ENCODE data around the gene GLRA1.

Gene GLRA1

DNA sequence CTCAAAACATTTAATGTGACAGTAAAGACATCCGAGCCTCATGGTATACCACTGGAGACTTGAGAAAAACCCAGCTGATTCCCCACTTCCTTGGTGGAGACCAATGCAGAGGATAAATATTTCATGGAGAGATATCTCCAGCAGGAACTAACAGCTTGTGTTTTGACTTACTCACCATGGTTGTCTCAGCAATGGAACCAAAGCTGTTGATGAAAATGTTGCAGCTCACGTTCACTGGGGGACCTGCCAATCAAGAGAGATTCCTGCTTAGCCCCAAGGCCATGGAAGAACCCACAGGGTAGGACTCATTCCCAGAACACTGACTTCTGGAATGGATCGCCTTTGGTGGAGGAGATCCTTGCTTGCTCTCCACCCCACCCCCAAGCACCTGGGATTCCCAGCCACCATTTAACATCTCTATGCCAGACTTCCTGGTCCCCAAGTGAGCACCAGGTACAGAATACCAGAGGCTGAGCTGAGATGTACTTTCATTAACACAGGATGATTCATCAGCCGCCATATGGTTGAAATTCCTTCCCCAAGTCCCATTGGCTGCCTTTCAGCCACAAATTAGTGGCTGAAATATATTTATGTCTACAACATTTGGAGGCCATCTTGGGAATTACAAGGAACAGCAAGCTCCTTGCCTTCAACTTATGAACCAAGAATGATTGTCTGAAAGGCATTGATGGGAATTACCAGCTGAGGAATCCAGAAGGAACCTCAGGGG is 37.9 kb downstream of the GLRA1 start:
- H2BK5ac ChIP-seq (ENCODE audit: low read depth, low read length, poor library complexity, severe bottlenecking): no peak overlapping the region
- no peak overlapping the region for H2AFZ ChIP-seq (ENCODE audit: low read depth, low read length)
- no peaks in the 10 kb centered on the region for H3K79me1 ChIP-seq (replicated peaks; ENCODE audit: low read length, poor library complexity, severe bottlenecking)
- H3K14ac ChIP-seq (ENCODE audit: low read length in 2 of 2): no peak overlapping the region
- no peaks in the 10 kb centered on the region for H3K4me1 ChIP-seq (ENCODE audit: control insufficient read depth, insufficient read depth, low read depth, low read length)
- H3K4ac ChIP-seq (ENCODE audit: low read depth in 1 of 2, low read length in 2 of 2): no peak overlapping the region
- H3K36me3 ChIP-seq (ENCODE audit: control insufficient read depth in 1 of 2, insufficient read depth in 2 of 2, low read depth in 1 of 2, low read length in 2 of 2): no peaks in the 10 kb centered on the region
- H2BK12ac ChIP-seq (ENCODE audit: low read length in 2 of 2): no peak overlapping the region
- no peaks in the 10 kb centered on the region for H3K9me3 ChIP-seq (ENCODE audit: control insufficient read depth, low read length)
- no peak overlapping the region for H3K27ac ChIP-seq (ENCODE audit: low read length, poor library complexity, severe bottlenecking)
- H3K27me3 ChIP-seq (ENCODE audit: control insufficient read depth in 1 of 2, insufficient read depth in 1 of 2, low read length in 2 of 2): peaks cover 0 to 6% of the 10 kb centered on the region in 2 experiments
- H4K91ac ChIP-seq (ENCODE audit: low read length): no peak overlapping the region
- no peak overlapping the region for H2BK120ac ChIP-seq (ENCODE audit: low read depth, low read length)
- no peak overlapping the region for H2AK5ac ChIP-seq (ENCODE audit: low read length, severe bottlenecking)
- H3K9ac ChIP-seq (ENCODE audit: low read length): no peak overlapping the region
- no peak overlapping the region for H3K23ac ChIP-seq (ENCODE audit: low read length in 2 of 2)
- H2BK15ac ChIP-seq (ENCODE audit: low read depth, poor library complexity, severe bottlenecking): no peak overlapping the region
- no peak overlapping the region for H3K4me3 ChIP-seq (ENCODE audit: insufficient read depth in 1 of 2, low read depth in 1 of 2, low read length in 2 of 2)
- DNase-seq: no peak
- H3K4me2 ChIP-seq (ENCODE audit: low read length, poor library complexity, severe bottlenecking): no peak overlapping the region
- no peak overlapping the region for H3K18ac ChIP-seq (ENCODE audit: low read depth in 1 of 2, low read length in 2 of 2)
- no peak overlapping the region for H4K8ac ChIP-seq (ENCODE audit: low read length)
- 77% methylated on average over 4 of the region's 4 CpGs for WGBS

DNA sequence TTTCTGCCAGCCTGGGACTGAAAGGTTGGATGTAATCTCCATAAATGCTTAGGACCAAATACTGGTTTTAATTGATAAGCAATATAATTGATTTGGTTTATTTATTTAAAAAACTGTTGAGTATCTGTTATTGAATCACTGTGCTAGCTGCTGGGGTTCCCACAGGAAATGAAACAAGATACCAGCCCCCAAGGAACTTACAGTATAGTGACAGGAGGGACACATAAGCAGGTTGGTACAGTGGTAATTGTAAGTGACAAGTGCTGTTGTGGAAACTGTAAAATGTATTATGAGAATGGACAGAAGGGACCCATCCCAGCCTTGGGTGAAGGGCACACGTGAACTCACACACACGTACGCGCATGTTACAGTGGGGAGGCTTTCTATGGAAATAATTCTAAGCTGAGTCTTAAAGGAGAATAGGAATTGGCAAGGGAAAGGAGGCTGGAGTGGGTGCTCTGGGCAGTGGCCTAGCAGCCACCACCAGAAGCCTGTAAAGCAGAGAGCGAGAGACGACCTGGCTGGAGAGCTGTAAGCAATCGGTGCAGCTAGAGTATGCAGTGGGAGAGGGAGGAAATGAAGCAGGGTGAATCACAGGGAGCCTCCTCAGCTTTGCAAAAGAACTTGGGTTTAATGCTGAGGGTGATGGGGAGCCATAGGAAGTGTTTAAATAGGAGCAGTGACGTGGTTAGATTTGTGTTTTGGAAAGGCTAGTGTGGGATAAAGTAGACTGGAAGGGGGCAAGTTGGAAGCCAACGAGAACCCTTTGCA is 39.3 kb downstream of the GLRA1 start:
- Histone ChIP-seq H2AK5ac (ENCODE audit: low read length, severe bottlenecking) (no peak overlapping the region), H3K4me1 (ENCODE audit: control insufficient read depth, insufficient read depth, low read depth, low read length) (no peaks in the 10 kb centered on the region), H2BK15ac (ENCODE audit: low read depth, poor library complexity, severe bottlenecking) (no peak overlapping the region), H2AFZ (ENCODE audit: low read depth, low read length) (no peak overlapping the region), H3K4me3 (ENCODE audit: insufficient read depth in 1 of 2, low read depth in 1 of 2, low read length in 2 of 2) (no peak overlapping the region), H4K91ac (ENCODE audit: low read length) (no peak overlapping the region), H3K4ac (ENCODE audit: low read depth in 1 of 2, low read length in 2 of 2) (no peak overlapping the region), H3K23ac (ENCODE audit: low read length in 2 of 2) (no peak overlapping the region), H4K8ac (ENCODE audit: low read length) (no peak overlapping the region), H2BK120ac (ENCODE audit: low read depth, low read length) (no peak overlapping the region), H3K9ac (ENCODE audit: low read length) (no peak overlapping the region), H3K27ac (ENCODE audit: low read length, poor library complexity, severe bottlenecking) (no peak overlapping the region), H3K27me3 (ENCODE audit: control insufficient read depth in 1 of 2, insufficient read depth in 1 of 2, low read length in 2 of 2) (peaks cover 0 to 6% of the 10 kb centered on the region in 2 experiments), H3K9me3 (ENCODE audit: control insufficient read depth, low read length) (no peaks in the 10 kb centered on the region), H3K4me2 (ENCODE audit: low read length, poor library complexity, severe bottlenecking) (no peak overlapping the region), H2BK5ac (ENCODE audit: low read depth, low read length, poor library complexity, severe bottlenecking) (no peak overlapping the region), H3K18ac (ENCODE audit: low read depth in 1 of 2, low read length in 2 of 2) (no peak overlapping the region), H3K36me3 (ENCODE audit: control insufficient read depth in 1 of 2, insufficient read depth in 2 of 2, low read depth in 1 of 2, low read length in 2 of 2) (no peaks in the 10 kb centered on the region), H2BK12ac (ENCODE audit: low read length in 2 of 2) (no peak overlapping the region), H3K79me1 (replicated peaks; ENCODE audit: low read length, poor library complexity, severe bottlenecking) (no peaks in the 10 kb centered on the region), H3K14ac (ENCODE audit: low read length in 2 of 2) (no peak overlapping the region)
- no peak for DNase-seq
- WGBS: 73% methylated on average over 9 of the region's 9 CpGs

DNA sequence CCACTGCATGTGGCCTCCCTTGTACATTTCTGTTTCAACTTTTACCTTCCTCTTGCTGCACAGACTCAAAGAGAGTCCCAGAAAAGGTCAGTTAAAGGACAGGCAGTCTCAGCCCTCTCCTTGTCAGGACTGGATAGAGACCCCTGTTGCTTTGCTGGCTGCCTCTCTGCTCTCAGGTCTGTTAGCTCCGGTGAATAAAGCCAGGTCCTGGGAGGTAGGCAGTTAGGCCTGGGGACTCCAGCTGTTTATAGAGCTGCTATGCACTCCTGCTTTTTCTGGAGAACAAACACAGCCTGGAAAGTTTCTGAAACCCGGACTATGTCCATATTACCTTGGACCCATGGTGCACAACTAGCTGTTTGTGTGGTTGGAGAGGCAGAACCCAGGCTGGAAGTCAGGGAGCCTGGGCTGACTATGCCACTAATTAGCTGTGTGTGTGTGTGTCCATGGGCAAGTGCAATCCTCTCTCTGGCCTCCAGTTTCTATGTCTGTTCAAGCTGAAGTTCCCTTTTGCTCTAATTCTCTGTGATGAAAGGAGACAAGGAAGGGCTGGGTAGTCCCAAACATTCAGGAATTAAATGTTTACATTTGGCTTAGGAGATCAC is 42.9 kb downstream of the GLRA1 start:
- Histone ChIP-seq H2BK15ac (ENCODE audit: low read depth, poor library complexity, severe bottlenecking) (no peak overlapping the region), H4K91ac (ENCODE audit: low read length) (no peak overlapping the region), H3K4me1 (ENCODE audit: control insufficient read depth, insufficient read depth, low read depth, low read length) (no peaks in the 10 kb centered on the region), H2AK5ac (ENCODE audit: low read length, severe bottlenecking) (no peak overlapping the region), H3K4ac (ENCODE audit: low read depth in 1 of 2, low read length in 2 of 2) (no peak overlapping the region), H2BK120ac (ENCODE audit: low read depth, low read length) (no peak overlapping the region), H2AFZ (ENCODE audit: low read depth, low read length) (no peak overlapping the region), H3K27ac (ENCODE audit: low read length, poor library complexity, severe bottlenecking) (no peak overlapping the region), H3K14ac (ENCODE audit: low read length in 2 of 2) (no peak overlapping the region), H4K8ac (ENCODE audit: low read length) (no peak overlapping the region), H3K4me3 (ENCODE audit: insufficient read depth in 1 of 2, low read depth in 1 of 2, low read length in 2 of 2) (no peak overlapping the region), H3K18ac (ENCODE audit: low read depth in 1 of 2, low read length in 2 of 2) (no peak overlapping the region), H2BK5ac (ENCODE audit: low read depth, low read length, poor library complexity, severe bottlenecking) (no peak overlapping the region), H3K23ac (ENCODE audit: low read length in 2 of 2) (no peak overlapping the region), H3K9ac (ENCODE audit: low read length) (no peak overlapping the region), H3K36me3 (ENCODE audit: control insufficient read depth in 1 of 2, insufficient read depth in 2 of 2, low read depth in 1 of 2, low read length in 2 of 2) (no peaks in the 10 kb centered on the region), H2BK12ac (ENCODE audit: low read length in 2 of 2) (no peak overlapping the region), H3K9me3 (ENCODE audit: control insufficient read depth, low read length) (no peaks in the 10 kb centered on the region), H3K4me2 (ENCODE audit: low read length, poor library complexity, severe bottlenecking) (no peak overlapping the region), H3K79me1 (replicated peaks; ENCODE audit: low read length, poor library complexity, severe bottlenecking) (no peaks in the 10 kb centered on the region), H3K27me3 (ENCODE audit: control insufficient read depth in 1 of 2, insufficient read depth in 1 of 2, low read length in 2 of 2) (peaks cover 0 to 6% of the 10 kb centered on the region in 2 experiments)
- DNase-seq: no peak
- 81% methylated on average over 2 of the region's 2 CpGs for WGBS

DNA sequence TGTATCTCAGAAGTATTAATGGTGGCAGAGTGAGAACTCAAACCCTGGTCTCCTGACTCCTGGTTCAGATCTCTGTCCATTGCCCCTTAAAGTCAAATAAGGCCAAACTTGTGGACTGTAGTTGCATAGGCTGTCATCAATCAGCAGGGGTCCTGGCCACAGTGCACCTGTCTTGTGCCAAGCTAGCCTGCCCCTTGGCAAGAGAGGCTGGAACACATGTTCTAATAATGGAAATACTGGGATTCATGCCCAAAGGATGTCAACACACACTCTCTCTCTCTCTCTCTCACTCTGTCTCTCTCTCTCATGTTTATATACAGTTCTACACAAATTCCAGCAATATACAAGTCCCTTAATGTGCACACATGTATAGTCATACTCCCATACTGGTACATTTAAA is 44.3 kb downstream of the GLRA1 start:
- no peak overlapping the region for H2AFZ ChIP-seq (ENCODE audit: low read depth, low read length)
- no peak overlapping the region for H3K18ac ChIP-seq (ENCODE audit: low read depth in 1 of 2, low read length in 2 of 2)
- no peak overlapping the region for H2BK12ac ChIP-seq (ENCODE audit: low read length in 2 of 2)

More for the DNA sequence above, 44.3 kb downstream of the GLRA1 start:
- Histone ChIP-seq H2BK120ac (ENCODE audit: low read depth, low read length) (no peak overlapping the region), H3K4ac (ENCODE audit: low read depth in 1 of 2, low read length in 2 of 2) (no peak overlapping the region), H3K79me1 (replicated peaks; ENCODE audit: low read length, poor library complexity, severe bottlenecking) (no peaks in the 10 kb centered on the region), H3K9me3 (ENCODE audit: control insufficient read depth, low read length) (no peaks in the 10 kb centered on the region), H3K4me2 (ENCODE audit: low read length, poor library complexity, severe bottlenecking) (no peak overlapping the region), H3K23ac (ENCODE audit: low read length in 2 of 2) (no peak overlapping the region), H4K91ac (ENCODE audit: low read length) (no peak overlapping the region), H3K9ac (ENCODE audit: low read length) (no peak overlapping the region), H4K8ac (ENCODE audit: low read length) (no peak overlapping the region), H2BK15ac (ENCODE audit: low read depth, poor library complexity, severe bottlenecking) (no peak overlapping the region), H3K36me3 (ENCODE audit: control insufficient read depth in 1 of 2, insufficient read depth in 2 of 2, low read depth in 1 of 2, low read length in 2 of 2) (no peaks in the 10 kb centered on the region), H3K27me3 (ENCODE audit: control insufficient read depth in 1 of 2, insufficient read depth in 1 of 2, low read length in 2 of 2) (peaks cover 0 to 2% of the 10 kb centered on the region in 2 experiments), H2AK5ac (ENCODE audit: low read length, severe bottlenecking) (no peak overlapping the region), H3K4me3 (ENCODE audit: insufficient read depth in 1 of 2, low read depth in 1 of 2, low read length in 2 of 2) (no peak overlapping the region), H3K4me1 (ENCODE audit: control insufficient read depth, insufficient read depth, low read depth, low read length) (no peaks in the 10 kb centered on the region), H3K14ac (ENCODE audit: low read length in 2 of 2) (no peak overlapping the region), H2BK5ac (ENCODE audit: low read depth, low read length, poor library complexity, severe bottlenecking) (no peak overlapping the region), H3K27ac (ENCODE audit: low read length, poor library complexity, severe bottlenecking) (no peak overlapping the region)
- no peak for DNase-seq

Data from mesenchymal stem cell (in vitro differentiated cells and primary cell).